Measurements from ENCODE around the gene LHX6.
A peak's percentile ranks its signal among the peaks of the same experiment; 100 is the strongest.

- TF ChIP-seq, protein P1, sequence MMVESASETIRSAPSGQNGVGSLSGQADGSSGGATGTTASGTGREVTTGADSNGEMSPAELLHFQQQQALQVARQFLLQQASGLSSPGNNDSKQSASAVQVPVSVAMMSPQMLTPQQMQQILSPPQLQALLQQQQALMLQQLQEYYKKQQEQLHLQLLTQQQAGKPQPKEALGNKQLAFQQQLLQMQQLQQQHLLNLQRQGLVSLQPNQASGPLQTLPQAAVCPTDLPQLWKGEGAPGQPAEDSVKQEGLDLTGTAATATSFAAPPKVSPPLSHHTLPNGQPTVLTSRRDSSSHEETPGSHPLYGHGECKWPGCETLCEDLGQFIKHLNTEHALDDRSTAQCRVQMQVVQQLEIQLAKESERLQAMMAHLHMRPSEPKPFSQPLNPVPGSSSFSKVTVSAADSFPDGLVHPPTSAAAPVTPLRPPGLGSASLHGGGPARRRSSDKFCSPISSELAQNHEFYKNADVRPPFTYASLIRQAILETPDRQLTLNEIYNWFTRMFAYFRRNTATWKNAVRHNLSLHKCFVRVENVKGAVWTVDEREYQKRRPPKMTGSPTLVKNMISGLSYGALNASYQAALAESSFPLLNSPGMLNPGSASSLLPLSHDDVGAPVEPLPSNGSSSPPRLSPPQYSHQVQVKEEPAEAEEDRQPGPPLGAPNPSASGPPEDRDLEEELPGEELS (CRISPR knock-in tag; IDR thresholded peaks at IDR 0.05) = no peak
- TF ChIP-seq ATF3 (CRISPR knock-in tag; conservative IDR thresholded peaks at IDR 0.05) (no peak), KAT7 (CRISPR knock-in tag; IDR thresholded peaks at IDR 0.05; ENCODE audit: borderline replicate concordance) (no peak), ZNF263 (CRISPR knock-in tag; IDR thresholded peaks at IDR 0.05; ENCODE audit: low read depth) (no peak), PREB (CRISPR knock-in tag; IDR thresholded peaks at IDR 0.05; ENCODE audit: borderline replicate concordance) (no peak), MAX (CRISPR knock-in tag; IDR thresholded peaks at IDR 0.05) (no peak)
- TF ChIP-seq, protein P2, sequence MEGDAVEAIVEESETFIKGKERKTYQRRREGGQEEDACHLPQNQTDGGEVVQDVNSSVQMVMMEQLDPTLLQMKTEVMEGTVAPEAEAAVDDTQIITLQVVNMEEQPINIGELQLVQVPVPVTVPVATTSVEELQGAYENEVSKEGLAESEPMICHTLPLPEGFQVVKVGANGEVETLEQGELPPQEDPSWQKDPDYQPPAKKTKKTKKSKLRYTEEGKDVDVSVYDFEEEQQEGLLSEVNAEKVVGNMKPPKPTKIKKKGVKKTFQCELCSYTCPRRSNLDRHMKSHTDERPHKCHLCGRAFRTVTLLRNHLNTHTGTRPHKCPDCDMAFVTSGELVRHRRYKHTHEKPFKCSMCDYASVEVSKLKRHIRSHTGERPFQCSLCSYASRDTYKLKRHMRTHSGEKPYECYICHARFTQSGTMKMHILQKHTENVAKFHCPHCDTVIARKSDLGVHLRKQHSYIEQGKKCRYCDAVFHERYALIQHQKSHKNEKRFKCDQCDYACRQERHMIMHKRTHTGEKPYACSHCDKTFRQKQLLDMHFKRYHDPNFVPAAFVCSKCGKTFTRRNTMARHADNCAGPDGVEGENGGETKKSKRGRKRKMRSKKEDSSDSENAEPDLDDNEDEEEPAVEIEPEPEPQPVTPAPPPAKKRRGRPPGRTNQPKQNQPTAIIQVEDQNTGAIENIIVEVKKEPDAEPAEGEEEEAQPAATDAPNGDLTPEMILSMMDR (IDR thresholded peaks at IDR 0.05) = no peak
- TF ChIP-seq, protein P3, sequence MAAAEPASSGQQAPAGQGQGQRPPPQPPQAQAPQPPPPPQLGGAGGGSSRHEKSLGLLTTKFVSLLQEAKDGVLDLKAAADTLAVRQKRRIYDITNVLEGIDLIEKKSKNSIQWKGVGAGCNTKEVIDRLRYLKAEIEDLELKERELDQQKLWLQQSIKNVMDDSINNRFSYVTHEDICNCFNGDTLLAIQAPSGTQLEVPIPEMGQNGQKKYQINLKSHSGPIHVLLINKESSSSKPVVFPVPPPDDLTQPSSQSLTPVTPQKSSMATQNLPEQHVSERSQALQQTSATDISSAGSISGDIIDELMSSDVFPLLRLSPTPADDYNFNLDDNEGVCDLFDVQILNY (CRISPR knock-in tag; IDR thresholded peaks at IDR 0.05) = 0 out of 2 replicates have a peak, but pooled peaks have one; percentile 22
Observed at GRCh38 chr9:122228191-122228567, 578 bp downstream of the LHX6 start.

Data from WTC11 (cell line).